Fibroblast of upper back skin (primary cell): Measurements from ENCODE around the gene UNC80.

Experiments used
- DNase-seq: peaks from one replicate; pipeline ENCODE4 v3.0.0-alpha.2; 2013

UNC80 gene

DNA sequence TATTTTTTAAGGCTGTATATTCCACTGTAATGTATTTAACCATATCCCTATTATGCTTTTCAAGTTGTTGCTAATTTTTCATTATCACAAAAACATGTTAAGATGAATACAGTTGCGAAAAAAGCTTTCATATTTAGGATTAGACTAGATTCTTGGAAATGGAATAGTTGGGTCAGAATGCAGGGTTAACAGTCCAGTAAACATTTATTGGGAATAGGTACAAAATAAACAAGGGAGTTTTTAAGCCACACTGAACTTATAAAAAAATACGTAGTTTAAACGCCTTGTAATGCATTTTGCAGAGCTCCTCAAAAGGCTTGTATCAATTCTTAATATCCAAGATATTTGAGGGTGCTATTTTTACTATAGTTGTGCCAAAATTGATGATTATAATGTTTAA, 266.4 kb downstream of the UNC80 start:
- DNase-seq, result no peak

GRCh38 chr2:210046851-210047500, 275.3 kb downstream of the UNC80 start:
- DNase-seq, result no peak
